T-helper 9 cell (primary cell): ENCODE measurements around the gene FAM32A.

Experiments
- DNase-seq: peaks from one replicate; pipeline ENCODE4 v3.0.0-alpha.2; 2020

Gene FAM32A

GRCh38 chr19:16225279-16226183, 40.3 kb downstream of the FAM32A start:
- no peak for DNase-seq

GRCh38 chr19:16226184-16226591, 41.0 kb downstream of the FAM32A start:
- DNase-seq, result no peak

GRCh38 chr19:16226878-16227836, 41.9 kb downstream of the FAM32A start:
- no peak for DNase-seq

GRCh38 chr19:16227837-16228636, 42.8 kb downstream of the FAM32A start:
- no peak for DNase-seq

- no peak for DNase-seq
Observed at GRCh38 chr19:16228637-16229321, 43.6 kb downstream of the FAM32A start.

- DNase-seq, result no peak
Observed at GRCh38 chr19:16229322-16229641, 44.1 kb downstream of the FAM32A start.

- no peak for DNase-seq
Observed at GRCh38 chr19:16232127-16232526, 46.9 kb downstream of the FAM32A start.

GRCh38 chr19:16232568-16232967, 47.4 kb downstream of the FAM32A start:
- no peak for DNase-seq

GRCh38 chr19:16233081-16233776, 48.0 kb downstream of the FAM32A start:
- DNase-seq, result no peak

- DNase-seq, result no peak
Observed at GRCh38 chr19:16233836-16234551, 48.8 kb downstream of the FAM32A start.

GRCh38 chr19:16234552-16235445, 49.6 kb downstream of the FAM32A start:
- no peak for DNase-seq

- no peak for DNase-seq
Observed at GRCh38 chr19:16235811-16236652, 50.8 kb downstream of the FAM32A start.
